ENCODE results near the gene MARCHF2.

Gene MARCHF2

GRCh38 chr19:8366961-8367326 lies 46.2 kb upstream of the MARCHF2 start:
- no peak overlapping the region for H3K27ac ChIP-seq (ENCODE audit: low read depth, low read length)
- no peaks in the 10 kb centered on the region for H4K20me1 ChIP-seq (ENCODE audit: control insufficient read depth, insufficient read depth, low read depth, low read length)
- no peaks in the 10 kb centered on the region for H3K9me3 ChIP-seq (ENCODE audit: control insufficient read depth, insufficient read depth, low read length)
- H3K27me3 ChIP-seq (ENCODE audit: control insufficient read depth, low read length): peaks cover 17% of the 10 kb centered on the region
- H3K4me2 ChIP-seq (ENCODE audit: low read length): no peak overlapping the region
- no peak for TF ChIP-seq CTCF (IDR thresholded peaks at IDR 0.05; ENCODE audit: low read depth, low read length, poor library complexity, severe bottlenecking)
- TF ChIP-seq EZH2phosphoT487 (IDR thresholded peaks at IDR 0.05; ENCODE audit: borderline replicate concordance, low read length): no peak
- H3K9me2 ChIP-seq (replicated peaks; ENCODE audit: control insufficient read depth, low read length): no peaks in the 10 kb centered on the region
- no peaks in the 10 kb centered on the region for H3K36me3 ChIP-seq (ENCODE audit: control insufficient read depth, low read length)
- H3F3A ChIP-seq (ENCODE audit: control insufficient read depth, insufficient read depth): no peaks in the 10 kb centered on the region
- no peaks in the 10 kb centered on the region for H3K79me2 ChIP-seq (ENCODE audit: control insufficient read depth, low read length)
- no peak overlapping the region for H3K4me3 ChIP-seq (ENCODE audit: low read length)
- no peaks in the 10 kb centered on the region for H3K4me1 ChIP-seq (ENCODE audit: control insufficient read depth, low read length)

GRCh38 chr19:8367327-8368001 lies 45.6 kb upstream of the MARCHF2 start:
- no peak overlapping the region for H3K4me3 ChIP-seq (ENCODE audit: low read length)
- no peaks in the 10 kb centered on the region for H3K9me2 ChIP-seq (replicated peaks; ENCODE audit: control insufficient read depth, low read length)
- no peaks in the 10 kb centered on the region for H3K79me2 ChIP-seq (ENCODE audit: control insufficient read depth, low read length)
- peaks cover 17% of the 10 kb centered on the region for H3K27me3 ChIP-seq (ENCODE audit: control insufficient read depth, low read length)
- H3K4me2 ChIP-seq (ENCODE audit: low read length): no peak overlapping the region
- H3K9me3 ChIP-seq (ENCODE audit: control insufficient read depth, insufficient read depth, low read length): no peaks in the 10 kb centered on the region
- TF ChIP-seq CTCF (IDR thresholded peaks at IDR 0.05; ENCODE audit: low read depth, low read length, poor library complexity, severe bottlenecking) (no peak), EZH2phosphoT487 (IDR thresholded peaks at IDR 0.05; ENCODE audit: borderline replicate concordance, low read length) (no peak)
- no peaks in the 10 kb centered on the region for H3K36me3 ChIP-seq (ENCODE audit: control insufficient read depth, low read length)
- H3K27ac ChIP-seq (ENCODE audit: low read depth, low read length): no peak overlapping the region
- no peaks in the 10 kb centered on the region for H3F3A ChIP-seq (ENCODE audit: control insufficient read depth, insufficient read depth)
- no peaks in the 10 kb centered on the region for H4K20me1 ChIP-seq (ENCODE audit: control insufficient read depth, insufficient read depth, low read depth, low read length)
- no peaks in the 10 kb centered on the region for H3K4me1 ChIP-seq (ENCODE audit: control insufficient read depth, low read length)

DNA sequence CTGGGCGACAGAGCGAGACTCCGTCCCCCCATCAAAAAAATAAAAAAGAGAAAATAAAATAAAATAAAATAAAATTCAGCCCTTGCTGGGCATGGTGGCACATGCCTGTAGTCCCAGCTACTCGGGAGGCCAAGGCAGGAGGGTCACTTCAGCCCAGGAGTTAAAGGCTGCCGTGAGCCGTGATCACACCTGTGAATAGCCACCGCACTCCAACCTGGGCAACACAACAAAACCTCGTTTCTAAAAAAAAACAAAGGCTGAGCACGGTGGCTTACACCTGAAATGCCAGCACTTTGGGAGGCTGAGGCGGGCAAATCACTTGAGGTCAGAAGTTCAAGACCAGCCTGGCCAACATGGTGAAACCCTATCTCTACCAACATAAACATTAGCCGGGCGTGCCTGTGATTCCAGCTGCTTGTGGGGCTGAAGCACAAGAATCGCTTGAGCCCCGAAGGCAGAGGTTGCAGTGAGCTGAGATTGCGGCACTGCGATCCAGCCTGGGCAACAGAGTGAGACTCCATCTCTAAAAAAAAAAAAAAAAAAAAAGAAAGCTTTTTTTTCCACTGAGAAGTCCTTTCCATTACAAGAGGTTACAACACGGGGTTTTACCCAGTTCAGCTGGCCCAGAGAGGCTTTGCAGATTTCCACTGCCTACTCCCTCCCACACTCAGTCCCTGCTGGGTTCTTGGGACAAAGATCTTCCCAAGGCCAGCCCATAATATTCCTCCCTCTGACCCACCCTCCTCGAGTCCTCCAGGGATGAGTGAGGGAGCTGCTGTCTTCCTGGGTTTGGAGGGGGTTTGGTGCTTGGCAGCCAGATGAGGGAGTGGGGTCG lies 42.7 kb upstream of the MARCHF2 start:
- H3K4me2 ChIP-seq (ENCODE audit: low read length): no peak overlapping the region
- H3K4me1 ChIP-seq (ENCODE audit: control insufficient read depth, low read length): no peaks in the 10 kb centered on the region
- TF ChIP-seq CTCF (IDR thresholded peaks at IDR 0.05; ENCODE audit: low read depth, low read length, poor library complexity, severe bottlenecking): no peak
- no peak for TF ChIP-seq EZH2phosphoT487 (IDR thresholded peaks at IDR 0.05; ENCODE audit: borderline replicate concordance, low read length)
- no peaks in the 10 kb centered on the region for H3K9me3 ChIP-seq (ENCODE audit: control insufficient read depth, insufficient read depth, low read length)
- H3K9me2 ChIP-seq (replicated peaks; ENCODE audit: control insufficient read depth, low read length): no peaks in the 10 kb centered on the region
- H3K36me3 ChIP-seq (ENCODE audit: control insufficient read depth, low read length): no peaks in the 10 kb centered on the region
- H3K27me3 ChIP-seq (ENCODE audit: control insufficient read depth, low read length): no peaks in the 10 kb centered on the region; the same call in 1 of the 2 replicates
- no peak overlapping the region for H3K27ac ChIP-seq (ENCODE audit: low read depth, low read length)
- no peaks in the 10 kb centered on the region for H4K20me1 ChIP-seq (ENCODE audit: control insufficient read depth, insufficient read depth, low read depth, low read length)
- no peaks in the 10 kb centered on the region for H3K79me2 ChIP-seq (ENCODE audit: control insufficient read depth, low read length)
- H3K4me3 ChIP-seq (ENCODE audit: low read length): no peak overlapping the region
- H3F3A ChIP-seq (ENCODE audit: control insufficient read depth, insufficient read depth): no peaks in the 10 kb centered on the region
